Activated naive CD8-positive, alpha-beta T cell treated with anti-CD3 and anti-CD28 coated beads, Interleukin-2, amount 10 ng/mL, durations not matched to agents 7 days and 5 days (primary cell): Measurements from ENCODE around the gene MKNK1. TPM values are rescaled to one million over a fixed set of nuclear protein-coding genes. Genes with fewer than 3 reads are reported as not detected.

ENCODE experiments used
- ATAC-seq: fragments of 150-1000 bp; cut with Tn5 transposase; one replicate; pipeline ENCODE4 v1.10.0; 2021; ENCODE audit warnings: low read depth, moderate library complexity
- POLR2A ChIA-PET: fragments of 350-600 bp; sonication (Branson Sonifier 250); formaldehyde crosslinking; loops from one replicate; lab custom pipeline; 2021; ENCODE audit warnings: antibody characterized with exemption; lab: Charles Lee
- DNase-seq: peaks from one replicate; pipeline ENCODE4 v3.0.0; 2021
- H3K27ac Mint-ChIP-seq: one replicate; pipeline ENCODE4 v1.8.0; 2022; ENCODE audit warnings: mild to moderate bottlenecking, mixed read lengths
- H3K27me3 Mint-ChIP-seq: one replicate; pipeline ENCODE4 v1.8.0; 2022; ENCODE audit warnings: mild to moderate bottlenecking, moderate library complexity, mixed read lengths
- H3K36me3 Mint-ChIP-seq: one replicate; pipeline ENCODE4 v1.8.0; 2021; ENCODE audit warnings: mild to moderate bottlenecking, mixed read lengths
- H3K4me1 Mint-ChIP-seq: one replicate; pipeline ENCODE4 v1.8.0; 2021; ENCODE audit warnings: mixed read lengths
- H3K4me3 Mint-ChIP-seq: one replicate; pipeline ENCODE4 v1.8.0; 2022; ENCODE audit warnings: mild to moderate bottlenecking, moderate library complexity, mixed read lengths
- H3K9me3 Mint-ChIP-seq: one replicate; pipeline ENCODE4 v1.8.0; 2021; ENCODE audit warnings: mixed read lengths
- total RNA-seq, 2 experiments: library from RNA; stranded (reverse); gene quantifications; one replicate each; pipeline ENCODE4 v1.2.3, GENCODE V29; 2021

MKNK1 gene
- total RNA-seq, 2 experiments from 2014 or later: 65.4 to 70.2 TPM

- Mint-ChIP-seq H3K27ac (peak overlapping the region; percentile 90), H3K36me3 (peaks cover 58% of the 10 kb centered on the region)
- ATAC-seq: no peak
Observed at GRCh38 chr1:46582972-46583371, 21.1 kb downstream of the MKNK1 start.

GRCh38 chr1:46581681-46582455 is 22.2 kb downstream of the MKNK1 start:
- Mint-ChIP-seq H3K36me3 (peaks cover 56% of the 10 kb centered on the region), H3K4me1 (peaks cover 39% of the 10 kb centered on the region), H3K27me3 (no peaks in the 10 kb centered on the region), H3K27ac (peak overlapping the region; percentile 90), H3K4me3 (peak overlapping the region; percentile 75), H3K9me3 (no peaks in the 10 kb centered on the region)
- POLR2A ChIA-PET: interaction anchor here (0.8 to 6.0 kb wide), 11 partner anchors 11 to 137 kb away, joined by 3 to 70 read pairs (median 5); partner anchors contain the start of genes EFCAB14, MKNK1 and MOB3C
- peak; percentile 53 for DNase-seq
- peak; percentile 96 for ATAC-seq

More at GRCh38 chr1:46582972-46583371, 21.1 kb downstream of the MKNK1 start:
- H3K4me1 Mint-ChIP-seq: peaks cover 37% of the 10 kb centered on the region
- POLR2A ChIA-PET: interaction anchor here (0.8 to 6.0 kb wide), 6 partner anchors 12 to 135 kb away, joined by 3 to 70 read pairs (median 6); partner anchors contain the start of genes EFCAB14 and MKNK1
- H3K27me3 Mint-ChIP-seq: no peaks in the 10 kb centered on the region
- no peaks in the 10 kb centered on the region for H3K9me3 Mint-ChIP-seq
- H3K4me3 Mint-ChIP-seq: no peak overlapping the region
- no peak for DNase-seq

GRCh38 chr1:46580140-46580903 is 23.7 kb downstream of the MKNK1 start:
- peak overlapping the region; percentile 90 for H3K27ac Mint-ChIP-seq

GRCh38 chr1:46577671-46578070 is 26.4 kb downstream of the MKNK1 start:
- no peak overlapping the region for H3K4me3 Mint-ChIP-seq
- H3K4me1 Mint-ChIP-seq: peaks cover 27% of the 10 kb centered on the region
- no peaks in the 10 kb centered on the region for H3K27me3 Mint-ChIP-seq
- no peak overlapping the region for H3K27ac Mint-ChIP-seq
- DNase-seq (no peak), ATAC-seq (no peak)
- POLR2A ChIA-PET: no interaction called here
- peaks cover 35% of the 10 kb centered on the region for H3K36me3 Mint-ChIP-seq
- no peaks in the 10 kb centered on the region for H3K9me3 Mint-ChIP-seq

More at GRCh38 chr1:46580140-46580903, 23.7 kb downstream of the MKNK1 start:
- ATAC-seq (no peak), DNase-seq (no peak)
- Mint-ChIP-seq H3K27me3 (no peaks in the 10 kb centered on the region), H3K36me3 (peaks cover 49% of the 10 kb centered on the region), H3K9me3 (no peaks in the 10 kb centered on the region), H3K4me3 (peak overlapping the region; percentile 49), H3K4me1 (peaks cover 38% of the 10 kb centered on the region)
- POLR2A ChIA-PET: interaction anchor here (1.0 to 6.0 kb wide), 6 partner anchors 11 to 38 kb away, joined by 3 to 70 read pairs (median 3); partner anchors contain the start of genes MKNK1 and MOB3C

- Mint-ChIP-seq H3K36me3 (peaks cover 34% of the 10 kb centered on the region), H3K9me3 (no peaks in the 10 kb centered on the region), H3K4me1 (peaks cover 16% of the 10 kb centered on the region), H3K27ac (no peak overlapping the region), H3K27me3 (no peaks in the 10 kb centered on the region), H3K4me3 (no peak overlapping the region)
- ATAC-seq (no peak), DNase-seq (no peak)
- POLR2A ChIA-PET: no interaction called here
Observed at GRCh38 chr1:46576596-46576995, 27.5 kb downstream of the MKNK1 start.

- Mint-ChIP-seq H3K4me3 (no peak overlapping the region), H3K27ac (no peak overlapping the region), H3K36me3 (peaks cover 31% of the 10 kb centered on the region), H3K4me1 (peaks cover 13% of the 10 kb centered on the region), H3K9me3 (no peaks in the 10 kb centered on the region), H3K27me3 (no peaks in the 10 kb centered on the region)
- POLR2A ChIA-PET: no interaction called here
- ATAC-seq (no peak), DNase-seq (no peak)
Observed at GRCh38 chr1:46575778-46576177, 28.3 kb downstream of the MKNK1 start.

- no peaks in the 10 kb centered on the region for H3K27me3 Mint-ChIP-seq
- H3K27ac Mint-ChIP-seq: no peak overlapping the region
- ATAC-seq (no peak), DNase-seq (no peak)
- H3K36me3 Mint-ChIP-seq: peaks cover 27% of the 10 kb centered on the region
- POLR2A ChIA-PET: no interaction called here
- H3K4me1 Mint-ChIP-seq: peaks cover 8% of the 10 kb centered on the region
- H3K9me3 Mint-ChIP-seq: no peaks in the 10 kb centered on the region
- H3K4me3 Mint-ChIP-seq: no peak overlapping the region
Observed at GRCh38 chr1:46575300-46575699, 28.8 kb downstream of the MKNK1 start.

- Mint-ChIP-seq H3K4me1 (peaks cover 1% of the 10 kb centered on the region), H3K36me3 (peaks cover 17% of the 10 kb centered on the region), H3K27ac (no peak overlapping the region), H3K9me3 (no peaks in the 10 kb centered on the region), H3K27me3 (no peaks in the 10 kb centered on the region), H3K4me3 (no peak overlapping the region)
- POLR2A ChIA-PET: interaction anchor here (0.8 kb wide), 1 partner anchor 11 kb away, joined by 3 read pairs; no protein-coding TSS in a partner anchor
- DNase-seq: no peak
- no peak for ATAC-seq
Observed at GRCh38 chr1:46571691-46572225, 32.3 kb downstream of the MKNK1 start.

GRCh38 chr1:46569884-46570725 is 34.0 kb downstream of the MKNK1 start:
- DNase-seq (no peak), ATAC-seq (no peak)
- H3K9me3 Mint-ChIP-seq: no peaks in the 10 kb centered on the region
- no peaks in the 10 kb centered on the region for H3K27me3 Mint-ChIP-seq
- peaks cover 1% of the 10 kb centered on the region for H3K4me1 Mint-ChIP-seq
- peaks cover 21% of the 10 kb centered on the region for H3K36me3 Mint-ChIP-seq
- POLR2A ChIA-PET: interaction anchor here (1.2 kb wide), 1 partner anchor 10 kb away, joined by 3 read pairs; no protein-coding TSS in a partner anchor
- H3K27ac Mint-ChIP-seq: no peak overlapping the region
- H3K4me3 Mint-ChIP-seq: no peak overlapping the region

- peaks cover 1% of the 10 kb centered on the region for H3K4me1 Mint-ChIP-seq
- no peak overlapping the region for H3K27ac Mint-ChIP-seq
- ATAC-seq: no peak
- no peak overlapping the region for H3K4me3 Mint-ChIP-seq
- POLR2A ChIA-PET: interaction anchor here (1.2 kb wide), 1 partner anchor 11 kb away, joined by 3 read pairs; no protein-coding TSS in a partner anchor
- H3K36me3 Mint-ChIP-seq: peaks cover 22% of the 10 kb centered on the region
- H3K27me3 Mint-ChIP-seq: no peaks in the 10 kb centered on the region
- H3K9me3 Mint-ChIP-seq: no peaks in the 10 kb centered on the region
- no peak for DNase-seq
Observed at GRCh38 chr1:46569116-46569515, 35.0 kb downstream of the MKNK1 start.

GRCh38 chr1:46568461-46568891 is 35.6 kb downstream of the MKNK1 start:
- no peak for DNase-seq
- POLR2A ChIA-PET: no interaction called here
- peaks cover 1% of the 10 kb centered on the region for H3K4me1 Mint-ChIP-seq
- H3K27ac Mint-ChIP-seq: no peak overlapping the region
- no peak for ATAC-seq
- no peaks in the 10 kb centered on the region for H3K9me3 Mint-ChIP-seq
- H3K36me3 Mint-ChIP-seq: peaks cover 23% of the 10 kb centered on the region
- H3K4me3 Mint-ChIP-seq: no peak overlapping the region
- no peaks in the 10 kb centered on the region for H3K27me3 Mint-ChIP-seq

GRCh38 chr1:46563341-46563740 is 40.7 kb downstream of the MKNK1 start:
- Mint-ChIP-seq H3K27me3 (no peaks in the 10 kb centered on the region), H3K9me3 (no peaks in the 10 kb centered on the region), H3K4me1 (no peaks in the 10 kb centered on the region), H3K4me3 (no peak overlapping the region), H3K36me3 (peaks cover 34% of the 10 kb centered on the region), H3K27ac (no peak overlapping the region)
- DNase-seq (no peak), ATAC-seq (no peak)
- POLR2A ChIA-PET: interaction anchor here (0.7 to 0.9 kb wide), 2 partner anchors 39 to 41 kb away, joined by 4 to 5 read pairs; partner anchors contain the start of gene MKNK1
